H9 (cell line): ENCODE measurements around the gene TOP3B. TPM values are rescaled to one million over a fixed set of nuclear protein-coding genes. Genes with fewer than 3 reads are reported as not detected.

Source experiments
- DNase-seq: peaks from one replicate; pipeline ENCODE4 v3.0.0-alpha.2; 2017
- H2AFZ ChIP-seq: one replicate; pipeline ENCODE4 v1.6.1; 2013; ENCODE audit warnings: mild to moderate bottlenecking, low read length, control low read depth, moderate library complexity
- H2AK5ac ChIP-seq: 2 replicates; pipeline ENCODE4 v1.6.1; 2013; ENCODE audit warnings: low read length, control low read depth, mixed read lengths; ENCODE audit not compliant: insufficient read length
- H2BK120ac ChIP-seq: one replicate; pipeline ENCODE4 v1.6.1; 2013; ENCODE audit warnings: low read depth, mild to moderate bottlenecking, low read length, control low read depth, inconsistent platforms; ENCODE audit not compliant: poor library complexity, severe bottlenecking
- H2BK12ac ChIP-seq: 2 replicates; pipeline ENCODE4 v1.6.1; 2013; ENCODE audit warnings: low read length, control low read depth, mixed read lengths, low read depth; ENCODE audit not compliant: insufficient read length
- H2BK15ac ChIP-seq: 2 replicates; pipeline ENCODE4 v1.6.1; 2013; ENCODE audit warnings: low read depth, low read length, control low read depth
- H2BK20ac ChIP-seq: one replicate; pipeline ENCODE4 v1.6.1; 2013; ENCODE audit warnings: low read depth, mild to moderate bottlenecking, low read length, control low read depth, inconsistent platforms; ENCODE audit not compliant: poor library complexity, severe bottlenecking
- H2BK5ac ChIP-seq: 2 replicates; pipeline ENCODE4 v1.6.1; 2013; ENCODE audit warnings: low read length, control low read depth, mixed read lengths; ENCODE audit not compliant: insufficient read length
- H3K14ac ChIP-seq: 2 replicates; pipeline ENCODE4 v1.6.1; 2013; ENCODE audit warnings: low read length, control low read depth; ENCODE audit not compliant: insufficient read depth
- H3K18ac ChIP-seq: 2 replicates; pipeline ENCODE4 v1.6.1; 2013; ENCODE audit warnings: low read depth, mild to moderate bottlenecking, mixed read lengths, low read length, control low read depth; ENCODE audit not compliant: insufficient read length
- H3K23ac ChIP-seq: 2 replicates; pipeline ENCODE4 v1.6.1; 2013; ENCODE audit warnings: low read length, control low read depth, mixed read lengths, low read depth; ENCODE audit not compliant: insufficient read length
- H3K23me2 ChIP-seq: 2 replicates; pipeline ENCODE4 v1.6.1; 2013; ENCODE audit warnings: low read depth, mild to moderate bottlenecking, mixed read lengths, low read length, control low read depth; ENCODE audit not compliant: insufficient read length, poor library complexity, severe bottlenecking
- H3K27ac ChIP-seq: 2 replicates; pipeline ENCODE4 v1.5.1; 2013; ENCODE audit warnings: low read length, control low read depth, mixed read lengths, low read depth; ENCODE audit not compliant: insufficient read length
- H3K27me3 ChIP-seq: 2 replicates; pipeline ENCODE4 v1.6.1; 2013; ENCODE audit warnings: low read length, control low read depth, inconsistent platforms; ENCODE audit not compliant: insufficient read depth
- H3K4ac ChIP-seq: 2 replicates; pipeline ENCODE4 v1.6.1; 2013; ENCODE audit warnings: low read depth, mild to moderate bottlenecking, control low read depth, inconsistent platforms, low read length, moderate library complexity
- H3K4me1 ChIP-seq: 2 replicates; pipeline ENCODE4 v1.6.1; 2013; ENCODE audit warnings: low read length, control low read depth, inconsistent platforms; ENCODE audit not compliant: insufficient read depth
- H3K4me2 ChIP-seq: 2 replicates; pipeline ENCODE4 v1.6.1; 2013; ENCODE audit warnings: low read length, control low read depth, mixed read lengths; ENCODE audit not compliant: insufficient read length, insufficient read depth
- H3K56ac ChIP-seq: 2 replicates; pipeline ENCODE4 v1.6.1; 2013; ENCODE audit warnings: low read depth, mild to moderate bottlenecking, mixed read lengths, low read length, control low read depth; ENCODE audit not compliant: insufficient read length
- H3K79me1 ChIP-seq: 2 replicates; pipeline ENCODE4 v1.6.1; 2013; ENCODE audit warnings: low read depth, mild to moderate bottlenecking, moderate library complexity, low read length, control low read depth, inconsistent platforms; ENCODE audit not compliant: insufficient read depth, poor library complexity, severe bottlenecking
- H3K79me2 ChIP-seq: 2 replicates; pipeline ENCODE4 v1.6.1; 2013; ENCODE audit warnings: low read length, control low read depth, inconsistent platforms; ENCODE audit not compliant: insufficient read depth
- H3K9ac ChIP-seq: 2 replicates; pipeline ENCODE4 v1.6.1; 2013; ENCODE audit warnings: low read length, control low read depth, mixed read lengths; ENCODE audit not compliant: insufficient read length; ENCODE audit errors: extremely low read depth
- H3K9me3 ChIP-seq: one replicate; pipeline ENCODE4 v1.6.1; 2013; ENCODE audit warnings: low read depth, low read length, inconsistent platforms; ENCODE audit not compliant: control insufficient read depth
- H3T11ph ChIP-seq: one replicate; pipeline ENCODE4 v1.6.1; 2013; ENCODE audit warnings: mild to moderate bottlenecking, low read length, control low read depth, inconsistent platforms
- H4K20me1 ChIP-seq: one replicate; pipeline ENCODE4 v1.6.1; 2013; ENCODE audit not compliant: control insufficient read depth, insufficient read length, insufficient read depth
- H4K5ac ChIP-seq: 2 replicates; pipeline ENCODE4 v1.6.1; 2013; ENCODE audit warnings: low read depth, mild to moderate bottlenecking, mixed read lengths, low read length, control low read depth; ENCODE audit not compliant: insufficient read length
- H4K8ac ChIP-seq: replicated peaks from 2 replicates; pipeline ENCODE4 v1.6.1; 2013; ENCODE audit warnings: low read length, control low read depth, mixed read lengths, low read depth; ENCODE audit not compliant: insufficient read length
- H4K91ac ChIP-seq: 2 replicates; pipeline ENCODE4 v1.6.1; 2013; ENCODE audit warnings: low read depth, mild to moderate bottlenecking, moderate library complexity, mixed read lengths, low read length, control low read depth; ENCODE audit not compliant: insufficient read length
- H3K27ac Mint-ChIP-seq, 3 experiments: 2 replicates in 2 of 3; 3 replicates in 1 of 3; pipeline ENCODE4 v1.8.0; 2020 to 2021; ENCODE audit warnings: mixed read lengths in 3 of 3, mild to moderate bottlenecking in 1 of 3, moderate library complexity in 1 of 3
- H3K27me3 Mint-ChIP-seq: 2 replicates; pipeline ENCODE4 v1.8.0; 2021; ENCODE audit warnings: low read depth, mild to moderate bottlenecking, moderate library complexity, mixed read lengths
- H3K36me3 Mint-ChIP-seq, 3 experiments: 2 replicates in 2 of 3; 3 replicates in 1 of 3; pipeline ENCODE4 v1.8.0; 2020 to 2021; ENCODE audit warnings: low read depth in 3 of 3, mixed read lengths in 3 of 3; ENCODE audit not compliant: insufficient read depth in 1 of 3
- H3K4me1 Mint-ChIP-seq, 2 experiments: 2 replicates each; pipeline ENCODE4 v1.8.0; 2020; ENCODE audit warnings: mixed read lengths in 2 of 2
- H3K4me3 Mint-ChIP-seq, 2 experiments: 2 replicates in 1 of 2; 3 replicates in 1 of 2; pipeline ENCODE4 v1.8.0; 2020 to 2021; ENCODE audit warnings: mild to moderate bottlenecking in 2 of 2, mixed read lengths in 2 of 2, moderate library complexity in 1 of 2
- H3K9me3 Mint-ChIP-seq, 2 experiments: 2 replicates in 1 of 2; 3 replicates in 1 of 2; pipeline ENCODE4 v1.8.0; 2020; ENCODE audit warnings: mild to moderate bottlenecking in 2 of 2, mixed read lengths in 2 of 2, moderate library complexity in 1 of 2
- CTCF ChIP-seq: fragments of 200-600 bp; sonication (generic); conservative IDR thresholded peaks from 3 replicates; pipeline ENCODE4 v1.8.0; 2021; ENCODE audit warnings: antibody characterized with exemption, mild to moderate bottlenecking
- WGBS: extraction: QIAGEN DNeasy Blood & Tissue Kit; methylation state at CpG from one replicate; pipeline ENCODE4 v1.1.7; 2013; ENCODE audit warnings: missing lambda C conversion rate, low lambda C conversion rate, mixed read lengths; ENCODE audit not compliant: insufficient read length; ENCODE audit errors: extremely low coverage; 5-methylcytosine and 5-hydroxymethylcytosine counted together
- total RNA-seq: library from RNA; stranded (reverse); gene quantifications from 2 replicates; pipeline ENCODE4 v1.2.1, GENCODE V29; 2021

TOP3B gene
- total RNA-seq, 1 experiment from 2014 or later = 55.2 TPM

GRCh38 chr22:21952586-21953571 lies 29.7 kb downstream of the TOP3B start, which contains the start of gene PPM1F:
PPM1F (minus strand) TSS chr22:21952848; CDS start chr22:21946048, 6,800 bp downstream.
- H3K27ac ChIP-seq = no peak within 1 kb of the TSS
- H3K4ac ChIP-seq = no peak within 1 kb of the TSS
- no peak within 1 kb of the TSS for H3K9ac ChIP-seq
- H2AFZ ChIP-seq = no peak within 1 kb of the TSS
- no peak within 1 kb of the TSS for H3K23ac ChIP-seq
- no peak within 1 kb of the TSS for H3K18ac ChIP-seq
- no peak within 1 kb of the TSS for H2BK15ac ChIP-seq
- peaks cover 28% of the 10 kb centered on the region for H3K27me3 Mint-ChIP-seq
- H2AK5ac ChIP-seq = no peak within 1 kb of the TSS
- peak within 1 kb of the TSS; percentile 49 for H3K4me2 ChIP-seq
- H3K27ac Mint-ChIP-seq = no peak within 1 kb of the TSS
- peaks cover 5 to 11% of the 10 kb centered on the region in 2 experiments for H3K4me1 Mint-ChIP-seq
- H3K9me3 Mint-ChIP-seq = peaks cover 0 to 4% of the 10 kb centered on the region in 2 experiments; a peak in 3 of 5 replicates
- H3K23me2 ChIP-seq = peaks cover 3% of the 10 kb centered on the region
- H3K14ac ChIP-seq = no peak within 1 kb of the TSS
- H3K4me1 ChIP-seq = no peaks in the 10 kb centered on the region
- H3K27me3 ChIP-seq = no peaks in the 10 kb centered on the region; the same call in 1 of the 2 replicates
- H3K56ac ChIP-seq = no peak within 1 kb of the TSS
- peak; percentile 86 for DNase-seq
- WGBS = no CpG with 5 or more reads among the region's 58 CpGs
- no peaks in the 10 kb centered on the region for H3K9me3 ChIP-seq
- no peaks in the 10 kb centered on the region for H4K20me1 ChIP-seq
- H4K91ac ChIP-seq = no peak within 1 kb of the TSS
- H2BK12ac ChIP-seq = no peak within 1 kb of the TSS
- no peak within 1 kb of the TSS for H4K5ac ChIP-seq
- no peak within 1 kb of the TSS for H2BK20ac ChIP-seq
- no peak within 1 kb of the TSS for H2BK5ac ChIP-seq
- H2BK120ac ChIP-seq = no peak within 1 kb of the TSS
- TF ChIP-seq CTCF = peak; percentile 85
- no peaks in the 10 kb centered on the region for H3K79me2 ChIP-seq
- H3K79me1 ChIP-seq = no peaks in the 10 kb centered on the region
- H3K4me3 Mint-ChIP-seq = peak within 1 kb of the TSS; percentile 83 to 90
- H4K8ac ChIP-seq = no peak within 1 kb of the TSS
- peaks cover 0 to 3% (median 2%) of the 10 kb centered on the region in 3 experiments; a peak in 4 of 7 replicates for H3K36me3 Mint-ChIP-seq
- H3T11ph ChIP-seq = no peak within 1 kb of the TSS
